HG03565 (cell line): Measurements from ENCODE around the gene CALML4.
A peak's percentile ranks its signal among the peaks of the same experiment; 100 is the strongest.
"Not testable (repeated sequence)": the region's sequence is repeated elsewhere in the genome, so short reads cannot be mapped to it uniquely, and the experiment has no call there.

Experiments
- ATAC-seq: cut with Tn5 transposase; IDR thresholded peaks from one replicate; pipeline ENCODE4 v1.9.1; 2021; ENCODE audit warnings: mild to moderate bottlenecking, moderate library complexity; ENCODE audit not compliant: unreplicated experiment

Gene CALML4

GRCh38 chr15:68204776-68205557 is at the start of gene CALML4:
Gene CALML4, minus strand, starts transcription at chr15:68205332. Its CDS starts 85 bp downstream, at chr15:68205247.
- ATAC-seq: no peak

GRCh38 chr15:68252925-68253534 is 47.9 kb upstream of the CALML4 start:
- no peak for ATAC-seq

GRCh38 chr15:68249058-68249713 is 44.1 kb upstream of the CALML4 start:
- no peak for ATAC-seq

- ATAC-seq: no peak
Measured at GRCh38 chr15:68244235-68244634, 39.1 kb upstream of the CALML4 start.

GRCh38 chr15:68241088-68241935 is 36.2 kb upstream of the CALML4 start:
- no peak for ATAC-seq

- ATAC-seq: no peak
Measured at GRCh38 chr15:68239025-68239424, 33.9 kb upstream of the CALML4 start.

- no peak for ATAC-seq
Measured at GRCh38 chr15:68235022-68235421, 29.9 kb upstream of the CALML4 start.

GRCh38 chr15:68234520-68234919 is 29.4 kb upstream of the CALML4 start:
- not testable (repeated sequence) for ATAC-seq

- ATAC-seq: no peak
Measured at GRCh38 chr15:68234060-68234459, 28.9 kb upstream of the CALML4 start.

- ATAC-seq: no peak
Measured at GRCh38 chr15:68232937-68233336, 27.8 kb upstream of the CALML4 start.

GRCh38 chr15:68232449-68232848 is 27.3 kb upstream of the CALML4 start:
- no peak for ATAC-seq

GRCh38 chr15:68231102-68231818 is 26.1 kb upstream of the CALML4 start:
- no peak for ATAC-seq

GRCh38 chr15:68230157-68231100 is 25.3 kb upstream of the CALML4 start:
- no peak for ATAC-seq

- peak; percentile 68 for ATAC-seq
Measured at GRCh38 chr15:68229386-68230156, 24.4 kb upstream of the CALML4 start, which contains the start of gene CLN6. Gene CLN6, minus strand, starts transcription at chr15:68229728. Its CDS starts 144 bp downstream, at chr15:68229584.

GRCh38 chr15:68228971-68229385 is 23.8 kb upstream of the CALML4 start:
- ATAC-seq: no peak

- no peak for ATAC-seq
Measured at GRCh38 chr15:68228143-68228970, 23.2 kb upstream of the CALML4 start.

GRCh38 chr15:68227643-68228142 is 22.6 kb upstream of the CALML4 start:
- no peak for ATAC-seq
